Loucy (cell line): ENCODE data around the gene ZNF132.

Experiments used
- H2AFZ ChIP-seq: fragments of 200-600 bp; sonication (generic); 2 replicates; pipeline ENCODE4 v1.6.0; 2016; ENCODE audit warnings: antibody characterized with exemption, mild to moderate bottlenecking, low read length, moderate library complexity
- H3F3A ChIP-seq: fragments of 200-600 bp; 2 replicates; pipeline ENCODE4 v1.6.0; 2016; ENCODE audit warnings: antibody characterized with exemption, low read depth, mild to moderate bottlenecking
- H3K27me3 ChIP-seq: fragments of 200-600 bp; sonication (generic); 2 replicates; pipeline ENCODE4 v1.6.1; 2014; ENCODE audit warnings: low read length, mild to moderate bottlenecking; ENCODE audit not compliant: insufficient read depth, poor library complexity, severe bottlenecking
- H3K36me3 ChIP-seq: fragments of 200-600 bp; sonication (generic); 2 replicates; pipeline ENCODE4 v1.6.1; 2016; ENCODE audit warnings: low read length; ENCODE audit not compliant: insufficient read depth
- H3K4me1 ChIP-seq: fragments of 200-600 bp; sonication (generic); 2 replicates; pipeline ENCODE4 v1.5.1; 2014; ENCODE audit warnings: low read length, mild to moderate bottlenecking; ENCODE audit not compliant: insufficient read depth, poor library complexity, severe bottlenecking
- H3K4me2 ChIP-seq: fragments of 200-600 bp; sonication (generic); 2 replicates; pipeline ENCODE4 v1.6.0; 2014; ENCODE audit warnings: antibody characterized with exemption, low read length, low read depth, mild to moderate bottlenecking; ENCODE audit not compliant: poor library complexity, severe bottlenecking
- H3K4me3 ChIP-seq: fragments of 200-600 bp; sonication (generic); 2 replicates; pipeline ENCODE4 v1.5.1; 2014; ENCODE audit warnings: low read length, mild to moderate bottlenecking, mixed read lengths; ENCODE audit not compliant: poor library complexity, severe bottlenecking
- H3K79me2 ChIP-seq: fragments of 200-600 bp; sonication (generic); 2 replicates; pipeline ENCODE4 v1.6.1; 2014; ENCODE audit warnings: low read length; ENCODE audit not compliant: insufficient read depth
- H3K9ac ChIP-seq: fragments of 200-600 bp; sonication (generic); 2 replicates; pipeline ENCODE4 v1.6.0; 2014; ENCODE audit warnings: mild to moderate bottlenecking, low read depth, low read length, moderate library complexity; ENCODE audit not compliant: poor library complexity, severe bottlenecking
- H3K9me2 ChIP-seq: fragments of 200-600 bp; sonication (generic); replicated peaks from 2 replicates; pipeline ENCODE4 v1.6.1; 2016; ENCODE audit warnings: low read depth, low read length, mixed read lengths
- H3K9me3 ChIP-seq: fragments of 200-600 bp; sonication (generic); 2 replicates; pipeline ENCODE4 v1.6.1; 2014; ENCODE audit warnings: mild to moderate bottlenecking, antibody characterized with exemption, low read length, low read depth; ENCODE audit not compliant: insufficient read depth
- H4K20me1 ChIP-seq: fragments of 200-600 bp; sonication (generic); 2 replicates; pipeline ENCODE4 v1.6.0; 2014; ENCODE audit warnings: antibody characterized with exemption, low read length, mild to moderate bottlenecking; ENCODE audit not compliant: insufficient read depth, poor library complexity, severe bottlenecking
- EZH2phosphoT487 ChIP-seq: fragments of 200-600 bp; IDR thresholded peaks from 2 replicates; pipeline ENCODE4 v1.6.1; 2018; ENCODE audit warnings: antibody characterized with exemption, mild to moderate bottlenecking, moderate library complexity, borderline replicate concordance
- TF ChIP-seq, protein P1 (sequence below): fragments of 200-600 bp; sonication (generic); conservative IDR thresholded peaks from 2 replicates; pipeline ENCODE4 v1.5.1; 2014; ENCODE audit warnings: mild to moderate bottlenecking, antibody characterized with exemption, low read length

ZNF132 gene

DNA sequence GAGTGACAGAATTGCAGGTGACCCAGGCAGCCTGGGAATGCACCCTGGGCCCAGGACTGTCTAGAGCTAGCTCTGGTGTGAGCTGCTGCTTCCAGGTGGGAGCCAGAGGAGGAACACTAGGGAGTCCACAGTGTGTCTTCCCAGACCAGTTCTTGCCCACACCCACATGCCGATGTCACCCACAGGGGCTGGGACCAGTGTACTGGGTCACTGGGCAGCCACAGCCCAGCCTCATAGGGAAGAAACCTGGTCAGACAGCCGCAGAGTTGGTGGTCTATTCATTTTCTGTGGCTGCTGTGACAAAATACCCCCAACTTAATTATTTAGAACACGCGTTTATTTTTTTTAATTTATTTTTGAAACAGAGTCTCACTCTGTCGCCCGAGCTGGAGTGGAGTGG lies 41.4 kb downstream of the ZNF132 start:
- peaks cover 18% of the 10 kb centered on the region; the same call in 1 of the 2 replicates for H3K36me3 ChIP-seq
- H3K4me1 ChIP-seq = peaks cover 12% of the 10 kb centered on the region
- H3K79me2 ChIP-seq = no peaks in the 10 kb centered on the region

DNA sequence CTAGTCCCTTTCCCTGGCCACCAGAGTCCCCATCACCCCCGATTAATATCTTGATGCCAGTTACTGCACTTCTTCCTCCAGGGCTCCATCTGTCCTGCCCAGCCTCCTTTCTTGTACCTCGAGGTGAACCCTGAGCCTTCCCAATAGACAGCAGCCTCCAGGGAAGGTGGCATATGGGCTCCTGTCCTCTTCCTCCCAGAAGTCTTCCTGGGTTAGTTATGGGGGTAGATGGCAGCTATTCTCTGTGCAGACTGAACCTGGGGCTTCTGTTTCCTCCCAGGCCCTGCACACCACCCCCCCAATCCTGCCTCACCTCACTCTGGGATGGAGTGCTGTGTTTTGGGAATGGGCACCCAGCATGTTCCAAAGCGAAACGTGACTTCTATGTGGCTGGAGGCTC lies 41.9 kb downstream of the ZNF132 start:
- no peak overlapping the region for H3K4me3 ChIP-seq
- no peaks in the 10 kb centered on the region for H3K79me2 ChIP-seq
- no peak overlapping the region for H3K4me2 ChIP-seq
- peaks cover 12% of the 10 kb centered on the region for H3K4me1 ChIP-seq
- no peaks in the 10 kb centered on the region for H3K27me3 ChIP-seq
- no peaks in the 10 kb centered on the region for H3K9me2 ChIP-seq
- no peaks in the 10 kb centered on the region for H3K9me3 ChIP-seq
- H3F3A ChIP-seq = peaks cover 4% of the 10 kb centered on the region; the same call in 1 of the 2 replicates
- no peak overlapping the region for H3K9ac ChIP-seq
- H3K36me3 ChIP-seq = peaks cover 22% of the 10 kb centered on the region; the same call in 1 of the 2 replicates
- H2AFZ ChIP-seq = no peak overlapping the region
- TF ChIP-seq, protein P1, sequence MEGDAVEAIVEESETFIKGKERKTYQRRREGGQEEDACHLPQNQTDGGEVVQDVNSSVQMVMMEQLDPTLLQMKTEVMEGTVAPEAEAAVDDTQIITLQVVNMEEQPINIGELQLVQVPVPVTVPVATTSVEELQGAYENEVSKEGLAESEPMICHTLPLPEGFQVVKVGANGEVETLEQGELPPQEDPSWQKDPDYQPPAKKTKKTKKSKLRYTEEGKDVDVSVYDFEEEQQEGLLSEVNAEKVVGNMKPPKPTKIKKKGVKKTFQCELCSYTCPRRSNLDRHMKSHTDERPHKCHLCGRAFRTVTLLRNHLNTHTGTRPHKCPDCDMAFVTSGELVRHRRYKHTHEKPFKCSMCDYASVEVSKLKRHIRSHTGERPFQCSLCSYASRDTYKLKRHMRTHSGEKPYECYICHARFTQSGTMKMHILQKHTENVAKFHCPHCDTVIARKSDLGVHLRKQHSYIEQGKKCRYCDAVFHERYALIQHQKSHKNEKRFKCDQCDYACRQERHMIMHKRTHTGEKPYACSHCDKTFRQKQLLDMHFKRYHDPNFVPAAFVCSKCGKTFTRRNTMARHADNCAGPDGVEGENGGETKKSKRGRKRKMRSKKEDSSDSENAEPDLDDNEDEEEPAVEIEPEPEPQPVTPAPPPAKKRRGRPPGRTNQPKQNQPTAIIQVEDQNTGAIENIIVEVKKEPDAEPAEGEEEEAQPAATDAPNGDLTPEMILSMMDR = no peak
- TF ChIP-seq EZH2phosphoT487 = no peak
- H4K20me1 ChIP-seq = peaks cover 10% of the 10 kb centered on the region

More for the DNA sequence above, 41.4 kb downstream of the ZNF132 start:
- no peak overlapping the region for H3K4me3 ChIP-seq
- no peaks in the 10 kb centered on the region for H3K9me3 ChIP-seq
- H3K9ac ChIP-seq = no peak overlapping the region
- H4K20me1 ChIP-seq = peaks cover 7% of the 10 kb centered on the region
- TF ChIP-seq, protein P1 = no peak
- no peak for TF ChIP-seq EZH2phosphoT487
- no peak overlapping the region for H3K4me2 ChIP-seq
- H3K9me2 ChIP-seq = no peaks in the 10 kb centered on the region
- peaks cover 6% of the 10 kb centered on the region; the same call in 1 of the 2 replicates for H3F3A ChIP-seq
- H2AFZ ChIP-seq = no peak overlapping the region
- no peaks in the 10 kb centered on the region for H3K27me3 ChIP-seq

DNA sequence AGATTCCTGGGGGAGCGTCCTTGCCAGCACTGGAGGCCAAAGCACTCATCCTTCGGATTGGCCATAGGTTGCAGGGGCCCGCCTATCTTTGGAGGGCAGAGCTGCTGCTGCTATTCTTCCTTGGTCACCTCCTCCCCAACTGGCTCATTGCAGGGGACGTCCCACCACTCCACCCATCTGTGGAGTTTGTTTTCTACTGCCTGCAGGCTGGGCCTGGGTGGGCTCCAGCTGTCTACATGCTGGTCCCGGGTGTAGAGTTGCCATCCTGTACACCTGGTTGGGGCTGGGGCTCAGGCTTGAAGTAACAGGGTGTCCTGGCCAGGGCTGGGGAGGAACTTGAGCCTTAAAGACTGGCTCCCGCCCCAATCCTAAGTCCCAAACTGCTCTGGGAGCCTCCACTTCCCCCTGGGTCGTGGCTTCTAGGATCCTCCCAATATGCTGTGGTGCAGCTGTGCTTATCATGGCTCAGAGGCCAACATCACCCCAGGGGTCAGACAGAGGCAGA lies 42.4 kb downstream of the ZNF132 start:
- no peak overlapping the region for H3K9ac ChIP-seq
- H4K20me1 ChIP-seq = peaks cover 13% of the 10 kb centered on the region
- H2AFZ ChIP-seq = no peak overlapping the region
- no peaks in the 10 kb centered on the region for H3K9me2 ChIP-seq
- H3K27me3 ChIP-seq = no peaks in the 10 kb centered on the region
- H3K79me2 ChIP-seq = peaks cover 3% of the 10 kb centered on the region
- no peak overlapping the region for H3K4me2 ChIP-seq
- no peak for TF ChIP-seq EZH2phosphoT487
- TF ChIP-seq, protein P1 = no peak
- H3K36me3 ChIP-seq = peaks cover 27% of the 10 kb centered on the region; the same call in 1 of the 2 replicates
- H3K9me3 ChIP-seq = no peaks in the 10 kb centered on the region
- H3K4me1 ChIP-seq = peaks cover 12% of the 10 kb centered on the region
- no peaks in the 10 kb centered on the region for H3F3A ChIP-seq
- H3K4me3 ChIP-seq = no peak overlapping the region
